SK-N-SH (cell line): ENCODE results near the gene WASF3. TPM values are rescaled to one million over a fixed set of nuclear protein-coding genes. Genes with fewer than 3 reads are reported as not detected.

Source experiments
- CTCF ChIA-PET: fragments of 300-600, 350-600 bp; formaldehyde crosslinking; extraction: SDS; loops from one replicate; lab custom pipeline; 2021; lab: Yijun Ruan, JAX
- POLR2A ChIA-PET: fragments of 350-600 bp; sonication (Branson Sonifier 250); formaldehyde crosslinking; extraction: SDS; loops from one replicate; lab custom pipeline; 2020; ENCODE audit warnings: antibody characterized with exemption, inconsistent platforms; lab: Yijun Ruan, JAX
- DNase-seq: peaks from one replicate; pipeline ENCODE4 v3.0.0; 2012
- H2AFZ ChIP-seq: fragments of 200-600 bp; sonication (generic); 2 replicates; pipeline ENCODE4 v1.8.1; 2016; ENCODE audit warnings: antibody characterized with exemption, mild to moderate bottlenecking, low read depth
- H3F3A ChIP-seq: fragments of 200-600 bp; sonication (generic); replicated peaks from 2 replicates; pipeline ENCODE3; 2016; ENCODE audit warnings: antibody characterized with exemption, mild to moderate bottlenecking; ENCODE audit not compliant: insufficient read depth
- H3K27ac ChIP-seq, 2 experiments: fragments of 200-500 bp in 1 of 2; fragments of 200-600 bp in 1 of 2; sonication (Bioruptor generic) in 1 of 2; sonication (generic), shearing (Covaris generic) in 1 of 2; 2 replicates each; pipeline versions ENCODE4 v1.5.1 to v1.6.1; 2014 to 2016; ENCODE audit warnings: low read depth in 2 of 2, inconsistent platforms in 1 of 2, low read length in 1 of 2, mild to moderate bottlenecking in 1 of 2, mixed read lengths in 1 of 2
- H3K27me3 ChIP-seq: fragments of 200-600 bp; sonication (generic), shearing (Covaris generic); 2 replicates; pipeline ENCODE4 v1.6.1; 2016; ENCODE audit warnings: mixed run types; ENCODE audit not compliant: insufficient read depth
- H3K36me3 ChIP-seq, 2 experiments: fragments of 200-500 bp in 1 of 2; fragments of 200-600 bp in 1 of 2; sonication (Bioruptor generic) in 1 of 2; sonication (generic) in 1 of 2; replicated peaks in 1 of 2; 2 replicates each; pipeline versions ENCODE3 to v1.5.1; 2014 to 2016; ENCODE audit warnings: low read length in 1 of 2, mild to moderate bottlenecking in 1 of 2; ENCODE audit not compliant: insufficient read depth in 2 of 2, control insufficient read depth in 1 of 2
- H3K4me1 ChIP-seq, 2 experiments: fragments of 200-500 bp in 1 of 2; fragments of 200-600 bp in 1 of 2; sonication (Bioruptor generic) in 1 of 2; sonication (generic), shearing (Covaris generic) in 1 of 2; 2 replicates each; pipeline versions ENCODE4 v1.5.1 to v1.6.1; 2014 to 2016; ENCODE audit warnings: low read depth in 1 of 2, low read length in 1 of 2, mixed run types in 1 of 2; ENCODE audit not compliant: insufficient read depth in 2 of 2, control insufficient read depth in 1 of 2
- H3K4me2 ChIP-seq: fragments of 200-600 bp; sonication (generic), shearing (Covaris generic); 2 replicates; pipeline ENCODE4 v1.6.1; 2017; ENCODE audit warnings: mixed run types
- H3K4me3 ChIP-seq, 2 experiments: fragments of 200-500 bp in 1 of 2; fragments of 200-600 bp in 1 of 2; sonication (Bioruptor generic) in 1 of 2; sonication (generic), shearing (Covaris generic) in 1 of 2; 2 replicates each; pipeline versions ENCODE4 v1.5.1 to v1.8.1; 2014 to 2016; ENCODE audit warnings: low read depth in 2 of 2, inconsistent platforms in 1 of 2, low read length in 1 of 2, mild to moderate bottlenecking in 1 of 2, mixed read lengths in 1 of 2, moderate library complexity in 1 of 2
- H3K79me2 ChIP-seq: fragments of 200-600 bp; sonication (generic); 2 replicates; pipeline ENCODE4 v1.8.1; 2017; ENCODE audit warnings: mild to moderate bottlenecking; ENCODE audit not compliant: insufficient read depth
- H3K9ac ChIP-seq: fragments of 200-600 bp; sonication (generic); 2 replicates; pipeline ENCODE4 v1.6.1; 2017; ENCODE audit warnings: mixed run types
- H3K9me2 ChIP-seq: fragments of 200-600 bp; sonication (generic); 2 replicates; pipeline ENCODE4 v1.6.1; 2017; ENCODE audit warnings: mixed run types
- H3K9me3 ChIP-seq: fragments of 200-600 bp; sonication (generic); 2 replicates; pipeline ENCODE4 v1.6.1; 2017; ENCODE audit warnings: mixed run types, mild to moderate bottlenecking, moderate library complexity
- H4K20me1 ChIP-seq: fragments of 200-600 bp; sonication (generic); 2 replicates; pipeline ENCODE4 v1.6.1; 2017; ENCODE audit warnings: mild to moderate bottlenecking, mixed run types; ENCODE audit not compliant: insufficient read depth
- EP300 ChIP-seq, 2 experiments: IDR thresholded peaks; 2 replicates each; pipeline versions ENCODE4 v1.4.0 to v1.6.1; 2012; ENCODE audit warnings: borderline replicate concordance in 1 of 2, low read depth in 1 of 2, low read length in 1 of 2
- EZH2phosphoT487 ChIP-seq: fragments of 200-600 bp; sonication (generic); IDR thresholded peaks from 2 replicates; pipeline ENCODE4 v1.6.1; 2017; ENCODE audit warnings: low read depth, mixed run types, mild to moderate bottlenecking, antibody characterized with exemption, moderate library complexity, borderline replicate concordance
- FOSL2 ChIP-seq: IDR thresholded peaks from 2 replicates; pipeline ENCODE4 v1.4.0; 2012; ENCODE audit warnings: low read depth, mild to moderate bottlenecking, moderate library complexity, borderline replicate concordance
- FOXJ3 ChIP-seq: sonication (generic); formaldehyde crosslinking; IDR thresholded peaks from 2 replicates; pipeline ENCODE4 v1.5.1; 2020; ENCODE audit warnings: mild to moderate bottlenecking, missing genetic modification reagents
- FOXM1 ChIP-seq: IDR thresholded peaks from 2 replicates; pipeline ENCODE4 v1.4.0; 2012; ENCODE audit warnings: low read depth, mild to moderate bottlenecking
- GABPA ChIP-seq: IDR thresholded peaks from 2 replicates; pipeline ENCODE4 v1.4.0; 2012; ENCODE audit warnings: low read depth, mild to moderate bottlenecking
- JUND ChIP-seq: IDR thresholded peaks from 2 replicates; pipeline ENCODE4 v1.4.0; 2012
- MEF2A ChIP-seq: IDR thresholded peaks from 2 replicates; pipeline ENCODE4 v1.4.0; 2012; ENCODE audit warnings: low read depth, borderline replicate concordance
- MXI1 ChIP-seq: IDR thresholded peaks from 2 replicates; pipeline ENCODE4 v1.6.1; 2012; ENCODE audit warnings: mild to moderate bottlenecking, low read depth, low read length, improper control_type of control experiment
- NRF1 ChIP-seq: IDR thresholded peaks from 2 replicates; pipeline ENCODE4 v1.6.1; 2012; ENCODE audit warnings: low read depth, mild to moderate bottlenecking, low read length
- RAD21 ChIP-seq: IDR thresholded peaks from 2 replicates; pipeline ENCODE4 v1.6.1; 2012; ENCODE audit warnings: mild to moderate bottlenecking, low read length
- RCOR1 ChIP-seq: fragments of 150-350 bp; IDR thresholded peaks from 2 replicates; pipeline ENCODE4 v1.6.1; 2017; ENCODE audit warnings: antibody characterized with exemption, low read length
- SIN3A ChIP-seq: IDR thresholded peaks from 2 replicates; pipeline ENCODE4 v1.6.1; 2012; ENCODE audit warnings: low read depth, mild to moderate bottlenecking, low read length, moderate library complexity, borderline replicate concordance
- TEAD4 ChIP-seq: IDR thresholded peaks from 2 replicates; pipeline ENCODE4 v1.4.0; 2012; ENCODE audit warnings: mild to moderate bottlenecking, borderline replicate concordance; ENCODE audit not compliant: insufficient read depth
- YY1 ChIP-seq: IDR thresholded peaks from 2 replicates; pipeline ENCODE4 v1.4.0; 2012; ENCODE audit warnings: low read depth, mild to moderate bottlenecking
- WGBS: methylation state at CpG from one replicate; pipeline ENCODE4 v1.1.6; 2017; ENCODE audit warnings: low lambda C conversion rate; 5-methylcytosine and 5-hydroxymethylcytosine counted together
- polyA plus RNA-seq, 3 experiments: library from polyadenylated mRNA; depleted of rRNA; stranded (reverse); fragments of >200 nt; gene quantifications; 2 replicates each; pipeline ENCODE4 v1.2.3, GENCODE V29; 2012
- TF ChIP-seq, protein P1 (sequence below): IDR thresholded peaks from 2 replicates; pipeline ENCODE4; 2012
- TF ChIP-seq, protein P2 (sequence below): fragments of 200-600 bp; sonication (generic); IDR thresholded peaks from 2 replicates; pipeline ENCODE4 v1.6.1; 2017; ENCODE audit warnings: antibody characterized with exemption, mild to moderate bottlenecking, moderate library complexity
- TF ChIP-seq, protein P3 (sequence below): IDR thresholded peaks from 2 replicates; pipeline ENCODE4 v1.6.1; 2012; ENCODE audit warnings: mild to moderate bottlenecking, low read depth, low read length, moderate library complexity

WASF3 gene
- polyA plus RNA-seq, 1 of the 3 experiments (the other 2 are of a cell fraction) = 10.4 TPM

DNA sequence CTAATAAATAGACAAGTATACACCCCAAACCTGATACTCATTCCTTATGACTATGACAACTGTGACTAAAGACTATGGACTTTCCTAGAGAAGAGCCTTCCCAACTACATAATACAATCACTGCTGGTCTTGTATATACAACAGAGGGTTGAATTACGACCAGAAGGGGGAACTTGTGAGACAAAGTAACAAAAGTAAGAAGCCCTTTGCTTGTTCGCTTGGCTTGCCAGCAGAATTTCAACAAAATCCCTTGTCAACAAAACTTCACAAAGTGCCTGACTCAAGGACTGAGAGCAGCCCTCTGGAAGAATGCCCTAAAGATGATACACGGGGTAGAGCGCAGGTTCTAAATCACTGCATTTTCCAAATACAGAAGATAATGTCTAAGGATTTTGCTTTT is 99.4 kb downstream of the WASF3 start:
- no peak overlapping the region for H3K9ac ChIP-seq
- POLR2A ChIA-PET = no interaction called here
- H3K4me2 ChIP-seq = no peak overlapping the region
- WGBS = 88% methylated on average over 4 of the region's 4 CpGs
- TF ChIP-seq EZH2phosphoT487 (no peak), GABPA (no peak), YY1 (no peak), NRF1 (no peak), FOXM1 (no peak), SIN3A (no peak), FOXJ3 (no peak), RAD21 (0 out of 2 replicates have a peak, but pooled peaks have one; percentile 15), RCOR1 (no peak), MEF2A (no peak), JUND (no peak), EP300 (IDR thresholded peaks at IDR 0.05; ENCODE audit: borderline replicate concordance in 1 of 2, low read depth in 1 of 2, low read length in 1 of 2) (no peak), TEAD4 (no peak), MXI1 (no peak), FOSL2 (no peak)
- TF ChIP-seq, protein P1, sequence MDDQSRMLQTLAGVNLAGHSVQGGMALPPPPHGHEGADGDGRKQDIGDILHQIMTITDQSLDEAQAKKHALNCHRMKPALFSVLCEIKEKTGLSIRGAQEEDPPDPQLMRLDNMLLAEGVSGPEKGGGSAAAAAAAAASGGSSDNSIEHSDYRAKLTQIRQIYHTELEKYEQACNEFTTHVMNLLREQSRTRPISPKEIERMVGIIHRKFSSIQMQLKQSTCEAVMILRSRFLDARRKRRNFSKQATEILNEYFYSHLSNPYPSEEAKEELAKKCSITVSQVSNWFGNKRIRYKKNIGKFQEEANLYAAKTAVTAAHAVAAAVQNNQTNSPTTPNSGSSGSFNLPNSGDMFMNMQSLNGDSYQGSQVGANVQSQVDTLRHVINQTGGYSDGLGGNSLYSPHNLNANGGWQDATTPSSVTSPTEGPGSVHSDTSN = no peak
- TF ChIP-seq, protein P2, sequence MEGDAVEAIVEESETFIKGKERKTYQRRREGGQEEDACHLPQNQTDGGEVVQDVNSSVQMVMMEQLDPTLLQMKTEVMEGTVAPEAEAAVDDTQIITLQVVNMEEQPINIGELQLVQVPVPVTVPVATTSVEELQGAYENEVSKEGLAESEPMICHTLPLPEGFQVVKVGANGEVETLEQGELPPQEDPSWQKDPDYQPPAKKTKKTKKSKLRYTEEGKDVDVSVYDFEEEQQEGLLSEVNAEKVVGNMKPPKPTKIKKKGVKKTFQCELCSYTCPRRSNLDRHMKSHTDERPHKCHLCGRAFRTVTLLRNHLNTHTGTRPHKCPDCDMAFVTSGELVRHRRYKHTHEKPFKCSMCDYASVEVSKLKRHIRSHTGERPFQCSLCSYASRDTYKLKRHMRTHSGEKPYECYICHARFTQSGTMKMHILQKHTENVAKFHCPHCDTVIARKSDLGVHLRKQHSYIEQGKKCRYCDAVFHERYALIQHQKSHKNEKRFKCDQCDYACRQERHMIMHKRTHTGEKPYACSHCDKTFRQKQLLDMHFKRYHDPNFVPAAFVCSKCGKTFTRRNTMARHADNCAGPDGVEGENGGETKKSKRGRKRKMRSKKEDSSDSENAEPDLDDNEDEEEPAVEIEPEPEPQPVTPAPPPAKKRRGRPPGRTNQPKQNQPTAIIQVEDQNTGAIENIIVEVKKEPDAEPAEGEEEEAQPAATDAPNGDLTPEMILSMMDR = peak; percentile 15; the same call in 1 of the 2 replicates
- TF ChIP-seq, protein P3, sequence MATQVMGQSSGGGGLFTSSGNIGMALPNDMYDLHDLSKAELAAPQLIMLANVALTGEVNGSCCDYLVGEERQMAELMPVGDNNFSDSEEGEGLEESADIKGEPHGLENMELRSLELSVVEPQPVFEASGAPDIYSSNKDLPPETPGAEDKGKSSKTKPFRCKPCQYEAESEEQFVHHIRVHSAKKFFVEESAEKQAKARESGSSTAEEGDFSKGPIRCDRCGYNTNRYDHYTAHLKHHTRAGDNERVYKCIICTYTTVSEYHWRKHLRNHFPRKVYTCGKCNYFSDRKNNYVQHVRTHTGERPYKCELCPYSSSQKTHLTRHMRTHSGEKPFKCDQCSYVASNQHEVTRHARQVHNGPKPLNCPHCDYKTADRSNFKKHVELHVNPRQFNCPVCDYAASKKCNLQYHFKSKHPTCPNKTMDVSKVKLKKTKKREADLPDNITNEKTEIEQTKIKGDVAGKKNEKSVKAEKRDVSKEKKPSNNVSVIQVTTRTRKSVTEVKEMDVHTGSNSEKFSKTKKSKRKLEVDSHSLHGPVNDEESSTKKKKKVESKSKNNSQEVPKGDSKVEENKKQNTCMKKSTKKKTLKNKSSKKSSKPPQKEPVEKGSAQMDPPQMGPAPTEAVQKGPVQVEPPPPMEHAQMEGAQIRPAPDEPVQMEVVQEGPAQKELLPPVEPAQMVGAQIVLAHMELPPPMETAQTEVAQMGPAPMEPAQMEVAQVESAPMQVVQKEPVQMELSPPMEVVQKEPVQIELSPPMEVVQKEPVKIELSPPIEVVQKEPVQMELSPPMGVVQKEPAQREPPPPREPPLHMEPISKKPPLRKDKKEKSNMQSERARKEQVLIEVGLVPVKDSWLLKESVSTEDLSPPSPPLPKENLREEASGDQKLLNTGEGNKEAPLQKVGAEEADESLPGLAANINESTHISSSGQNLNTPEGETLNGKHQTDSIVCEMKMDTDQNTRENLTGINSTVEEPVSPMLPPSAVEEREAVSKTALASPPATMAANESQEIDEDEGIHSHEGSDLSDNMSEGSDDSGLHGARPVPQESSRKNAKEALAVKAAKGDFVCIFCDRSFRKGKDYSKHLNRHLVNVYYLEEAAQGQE = no peak
- H3K79me2 ChIP-seq = peaks cover 4% of the 10 kb centered on the region; the same call in 1 of the 2 replicates
- CTCF ChIA-PET = interaction anchor here (3.3 kb wide), 1 partner anchor 42 kb away, joined by 22 read pairs; no protein-coding TSS in a partner anchor
- H3K27me3 ChIP-seq = no peaks in the 10 kb centered on the region
- H3K9me3 ChIP-seq = peaks cover 1% of the 10 kb centered on the region; the same call in 1 of the 2 replicates
- no peaks in the 10 kb centered on the region for H3K9me2 ChIP-seq
- peak overlapping the region in 1 of 2 experiments; percentile 86; a peak in 2 of 4 replicates for H3K27ac ChIP-seq
- H4K20me1 ChIP-seq = no peaks in the 10 kb centered on the region
- H3K36me3 ChIP-seq = peaks cover 0 to 8% of the 10 kb centered on the region in 2 experiments
- DNase-seq = no peak
- H3K4me1 ChIP-seq = peaks cover 0 to 21% of the 10 kb centered on the region in 2 experiments; a peak in 2 of 4 replicates
- no peaks in the 10 kb centered on the region for H3F3A ChIP-seq
- no peak overlapping the region for H2AFZ ChIP-seq
- H3K4me3 ChIP-seq = no peak overlapping the region
